Fibroblast of pulmonary artery (primary cell): Measurements from ENCODE around the gene FAF1.

Experiments
- DNase-seq: peaks from one replicate; pipeline ENCODE4 v3.0.0-alpha.2; 2010; ENCODE audit warnings: low read depth
- H3K4me3 ChIP-seq: replicated peaks from 2 replicates; pipeline ENCODE4 v1.5.1; 2011; ENCODE audit warnings: low read depth, mild to moderate bottlenecking, control low read depth, low read length, moderate library complexity
- TF ChIP-seq, protein P1 (sequence below): IDR thresholded peaks from 2 replicates; pipeline ENCODE4 v1.5.1; 2011; ENCODE audit warnings: mild to moderate bottlenecking, control low read depth, low read length, inconsistent platforms; ENCODE audit errors: missing control alignments

Gene FAF1

DNA sequence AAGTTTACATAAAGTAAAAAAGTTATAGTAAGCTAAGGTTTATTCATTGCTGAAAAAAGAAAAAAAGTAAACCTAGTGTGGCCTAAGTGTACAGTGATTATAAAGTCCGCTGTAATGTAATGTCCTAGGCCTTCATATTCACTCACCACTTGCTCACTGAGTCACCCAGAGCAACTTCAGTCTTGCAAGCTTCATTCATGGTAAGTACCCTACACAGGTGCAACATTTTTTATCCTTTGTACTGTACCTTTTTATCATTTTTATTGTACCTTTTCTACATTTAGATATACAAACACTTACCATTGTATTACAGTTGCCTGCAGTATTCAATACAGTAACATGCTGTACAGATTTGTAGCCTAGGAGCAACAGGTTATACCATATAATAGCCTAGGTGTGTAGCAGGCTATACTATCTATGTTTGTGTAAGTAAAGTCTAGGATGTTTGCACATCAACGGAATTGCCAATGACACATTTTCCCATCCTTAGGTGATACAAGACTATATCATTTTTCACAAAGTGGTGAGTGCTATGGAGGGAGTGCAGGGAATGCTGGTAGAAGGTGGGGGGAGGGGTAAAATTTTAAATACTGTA lies 478.8 kb downstream of the FAF1 start:
- H3K4me3 ChIP-seq, result no peak overlapping the region
- TF ChIP-seq, protein P1, sequence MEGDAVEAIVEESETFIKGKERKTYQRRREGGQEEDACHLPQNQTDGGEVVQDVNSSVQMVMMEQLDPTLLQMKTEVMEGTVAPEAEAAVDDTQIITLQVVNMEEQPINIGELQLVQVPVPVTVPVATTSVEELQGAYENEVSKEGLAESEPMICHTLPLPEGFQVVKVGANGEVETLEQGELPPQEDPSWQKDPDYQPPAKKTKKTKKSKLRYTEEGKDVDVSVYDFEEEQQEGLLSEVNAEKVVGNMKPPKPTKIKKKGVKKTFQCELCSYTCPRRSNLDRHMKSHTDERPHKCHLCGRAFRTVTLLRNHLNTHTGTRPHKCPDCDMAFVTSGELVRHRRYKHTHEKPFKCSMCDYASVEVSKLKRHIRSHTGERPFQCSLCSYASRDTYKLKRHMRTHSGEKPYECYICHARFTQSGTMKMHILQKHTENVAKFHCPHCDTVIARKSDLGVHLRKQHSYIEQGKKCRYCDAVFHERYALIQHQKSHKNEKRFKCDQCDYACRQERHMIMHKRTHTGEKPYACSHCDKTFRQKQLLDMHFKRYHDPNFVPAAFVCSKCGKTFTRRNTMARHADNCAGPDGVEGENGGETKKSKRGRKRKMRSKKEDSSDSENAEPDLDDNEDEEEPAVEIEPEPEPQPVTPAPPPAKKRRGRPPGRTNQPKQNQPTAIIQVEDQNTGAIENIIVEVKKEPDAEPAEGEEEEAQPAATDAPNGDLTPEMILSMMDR, result no peak
- no peak for DNase-seq

DNA sequence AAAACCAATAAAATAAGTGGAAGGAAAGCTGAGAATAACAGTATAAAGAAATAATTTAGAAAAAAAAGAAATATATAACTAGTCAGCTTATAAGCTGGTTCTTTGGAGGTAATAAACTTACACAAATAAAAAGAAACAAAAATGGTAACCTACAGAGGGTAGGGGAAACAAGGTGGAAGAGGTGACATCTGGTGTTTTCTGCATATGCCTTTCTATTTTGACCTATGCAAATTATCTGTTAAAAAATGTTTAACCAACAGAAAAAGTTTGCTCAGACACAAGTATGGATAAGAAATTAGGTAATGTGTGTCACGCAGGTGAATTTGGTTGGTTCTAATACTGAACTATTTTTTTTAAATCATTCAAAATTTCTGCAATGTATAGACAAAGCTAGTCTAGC lies 483.3 kb downstream of the FAF1 start:
- H3K4me3 ChIP-seq, result no peak overlapping the region
- no peak for DNase-seq
- TF ChIP-seq, protein P1, result no peak

DNA sequence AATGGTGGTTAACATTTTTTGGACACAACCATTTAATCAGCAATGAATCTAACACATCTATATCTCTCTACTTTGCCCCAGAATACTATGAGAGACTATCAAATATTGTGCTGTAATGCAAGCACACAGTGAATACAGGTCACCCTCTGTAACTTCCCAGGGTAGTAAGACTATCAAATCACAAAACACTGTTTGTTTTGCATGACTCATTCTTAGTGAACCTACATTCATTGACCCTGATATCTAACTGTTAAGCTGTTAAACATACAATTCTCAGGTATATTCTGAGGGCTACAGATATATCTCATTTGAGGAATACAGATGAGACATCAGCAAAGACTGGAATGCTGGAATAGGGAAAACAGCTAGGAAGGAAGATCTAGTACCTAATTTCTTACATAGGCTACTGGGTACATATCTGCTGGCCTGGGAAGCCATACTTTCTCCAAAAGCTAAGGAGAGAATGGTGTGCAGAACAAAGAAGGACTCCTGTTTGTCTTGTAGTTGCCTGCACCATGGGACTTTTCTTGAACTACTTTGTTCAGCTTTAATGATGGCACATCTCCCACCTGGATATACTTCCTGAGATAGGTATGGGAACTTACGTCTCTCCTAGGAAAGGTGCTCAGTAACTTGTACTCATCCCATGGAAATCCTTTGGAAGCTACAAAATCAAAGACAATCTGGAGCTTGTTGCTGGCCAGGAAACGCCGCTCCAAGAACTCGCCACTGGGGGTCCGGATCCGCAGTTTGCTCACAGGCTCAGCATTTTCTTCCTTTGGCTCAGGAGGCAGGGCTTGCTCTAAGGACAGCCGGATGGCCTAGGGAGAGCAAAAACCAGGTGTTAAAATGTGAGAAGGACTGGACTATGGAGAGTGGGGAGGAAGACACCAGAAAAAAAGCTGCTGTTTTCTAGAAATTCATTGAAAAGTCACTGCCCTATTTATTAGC lies 484.9 kb downstream of the FAF1 start:
- no peak overlapping the region for H3K4me3 ChIP-seq
- TF ChIP-seq, protein P1, result no peak
- no peak for DNase-seq

DNA sequence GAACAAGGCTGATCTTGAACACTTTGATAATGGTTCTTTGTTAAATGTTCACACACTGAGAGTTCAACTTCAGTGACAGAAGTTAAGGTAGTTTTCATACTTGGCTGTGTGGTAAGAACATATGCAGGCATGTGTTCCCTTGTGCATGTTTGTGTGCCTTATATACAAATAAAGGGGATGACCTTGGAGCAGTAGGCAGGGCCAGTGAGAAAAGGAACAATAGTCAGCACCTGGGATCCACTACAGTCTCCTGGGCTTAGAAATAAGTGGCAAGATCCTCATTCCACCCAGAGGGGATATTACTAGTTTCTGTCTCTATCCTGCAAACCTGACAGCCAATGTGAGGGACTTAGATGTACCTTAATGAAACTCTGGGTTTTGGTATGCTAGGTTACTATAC lies 486.6 kb downstream of the FAF1 start:
- H3K4me3 ChIP-seq, result no peak overlapping the region
- TF ChIP-seq, protein P1, result no peak
- no peak for DNase-seq

DNA sequence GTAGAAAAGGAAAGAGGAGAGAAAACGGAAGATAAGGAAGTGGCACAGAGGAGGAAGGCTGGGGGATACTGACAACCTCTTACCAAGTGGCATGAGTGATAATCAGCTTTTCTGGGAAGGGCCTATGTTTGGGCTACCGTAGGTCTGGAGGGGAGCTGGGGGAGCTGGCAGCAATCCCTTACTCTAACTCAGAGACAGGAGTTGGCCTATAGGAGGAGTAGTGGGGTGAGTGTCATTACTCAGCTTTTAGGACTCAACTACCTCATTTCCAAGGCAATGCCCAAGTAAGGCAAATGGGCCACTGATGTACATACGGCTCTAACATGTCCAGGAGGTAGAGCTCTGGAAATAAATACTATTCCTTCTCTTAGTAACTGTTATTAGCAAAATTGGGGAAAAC lies 488.1 kb downstream of the FAF1 start:
- H3K4me3 ChIP-seq, result no peak overlapping the region
- TF ChIP-seq, protein P1, result no peak
- no peak for DNase-seq

DNA sequence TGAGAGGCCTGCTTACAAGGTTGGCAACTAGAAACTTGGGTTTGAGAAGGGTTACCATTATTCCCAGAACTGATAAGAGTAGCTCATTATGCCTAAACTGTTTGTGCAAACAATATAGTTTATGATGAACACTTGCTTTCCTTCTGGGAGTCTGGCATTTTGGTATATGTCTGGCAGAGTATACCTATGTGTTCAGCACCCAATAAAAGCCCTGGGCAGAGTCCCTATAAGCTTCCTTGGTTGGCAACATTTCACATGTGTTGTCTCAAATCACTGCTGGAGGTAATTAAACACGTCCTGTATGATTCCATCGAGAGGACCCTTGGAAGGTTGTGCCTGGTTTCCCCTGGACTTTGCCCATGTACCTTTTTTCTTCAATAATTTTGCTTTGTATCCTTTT lies 497.1 kb downstream of the FAF1 start:
- no peak overlapping the region for H3K4me3 ChIP-seq
- DNase-seq, result no peak
- TF ChIP-seq, protein P1, result no peak
